Cardiac fibroblast (primary cell): ENCODE results near the gene TRIM69.
"Not testable (repeated sequence)": the region's sequence is repeated elsewhere in the genome, so short reads cannot be mapped to it uniquely, and the experiment has no call there.

Experiments
- DNase-seq, 2 donors: peaks; one replicate each; pipeline versions ENCODE4 v3.0.0 to v3.0.0-alpha.2; 2010; ENCODE audit warnings: low read depth in 2 of 2
- H3K4me3 ChIP-seq, 2 donors: replicated peaks in 1 of 2; 1 replicate in 1 of 2; 2 replicates in 1 of 2; pipeline ENCODE4 v1.5.1; 2011; ENCODE audit warnings: low read depth in 2 of 2, low read length in 2 of 2, mild to moderate bottlenecking in 2 of 2, moderate library complexity in 1 of 2
- TF ChIP-seq, protein P1 (sequence below): IDR thresholded peaks from one replicate; pipeline ENCODE4 v1.5.1; 2011; ENCODE audit warnings: low read depth, mild to moderate bottlenecking, low read length, inconsistent platforms

TRIM69 gene

DNA sequence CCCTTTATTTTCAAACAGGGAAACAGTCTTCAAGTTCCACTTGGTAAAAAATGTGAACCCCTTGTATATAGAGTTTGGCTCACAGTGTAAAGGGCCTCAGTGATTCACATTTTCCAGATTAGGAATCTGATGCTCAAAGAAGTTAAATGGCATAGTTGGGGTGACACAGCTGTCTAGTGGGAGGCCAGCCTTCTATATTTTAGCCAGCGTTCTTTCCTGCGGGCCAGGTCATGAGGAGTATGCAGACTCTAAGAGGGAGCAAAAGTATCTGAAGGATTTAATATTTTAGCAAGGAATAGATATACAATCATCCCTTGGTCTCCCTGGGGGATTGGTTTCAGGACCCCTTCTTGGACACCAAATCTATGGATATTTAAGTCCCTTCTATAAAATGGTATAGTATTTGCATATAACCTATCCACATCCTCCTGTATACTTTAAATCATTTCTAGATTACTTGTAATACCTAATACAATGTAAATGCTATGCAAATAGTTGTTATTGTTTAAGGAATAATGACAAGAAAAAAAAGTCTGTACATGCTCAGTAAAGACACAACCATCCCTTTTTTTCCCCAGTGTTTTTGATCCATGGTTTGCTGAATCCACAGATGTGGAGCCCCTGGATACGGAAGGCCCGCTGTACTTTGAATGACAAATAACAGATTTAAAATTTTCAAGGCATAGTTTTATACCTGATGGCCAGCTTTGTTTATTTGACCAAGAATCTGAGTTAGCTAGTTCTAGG is 18.0 kb upstream of the TRIM69 start:
- DNase-seq, result no peak
- TF ChIP-seq, protein P1, sequence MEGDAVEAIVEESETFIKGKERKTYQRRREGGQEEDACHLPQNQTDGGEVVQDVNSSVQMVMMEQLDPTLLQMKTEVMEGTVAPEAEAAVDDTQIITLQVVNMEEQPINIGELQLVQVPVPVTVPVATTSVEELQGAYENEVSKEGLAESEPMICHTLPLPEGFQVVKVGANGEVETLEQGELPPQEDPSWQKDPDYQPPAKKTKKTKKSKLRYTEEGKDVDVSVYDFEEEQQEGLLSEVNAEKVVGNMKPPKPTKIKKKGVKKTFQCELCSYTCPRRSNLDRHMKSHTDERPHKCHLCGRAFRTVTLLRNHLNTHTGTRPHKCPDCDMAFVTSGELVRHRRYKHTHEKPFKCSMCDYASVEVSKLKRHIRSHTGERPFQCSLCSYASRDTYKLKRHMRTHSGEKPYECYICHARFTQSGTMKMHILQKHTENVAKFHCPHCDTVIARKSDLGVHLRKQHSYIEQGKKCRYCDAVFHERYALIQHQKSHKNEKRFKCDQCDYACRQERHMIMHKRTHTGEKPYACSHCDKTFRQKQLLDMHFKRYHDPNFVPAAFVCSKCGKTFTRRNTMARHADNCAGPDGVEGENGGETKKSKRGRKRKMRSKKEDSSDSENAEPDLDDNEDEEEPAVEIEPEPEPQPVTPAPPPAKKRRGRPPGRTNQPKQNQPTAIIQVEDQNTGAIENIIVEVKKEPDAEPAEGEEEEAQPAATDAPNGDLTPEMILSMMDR, result no peak
- no peak overlapping the region for H3K4me3 ChIP-seq

DNA sequence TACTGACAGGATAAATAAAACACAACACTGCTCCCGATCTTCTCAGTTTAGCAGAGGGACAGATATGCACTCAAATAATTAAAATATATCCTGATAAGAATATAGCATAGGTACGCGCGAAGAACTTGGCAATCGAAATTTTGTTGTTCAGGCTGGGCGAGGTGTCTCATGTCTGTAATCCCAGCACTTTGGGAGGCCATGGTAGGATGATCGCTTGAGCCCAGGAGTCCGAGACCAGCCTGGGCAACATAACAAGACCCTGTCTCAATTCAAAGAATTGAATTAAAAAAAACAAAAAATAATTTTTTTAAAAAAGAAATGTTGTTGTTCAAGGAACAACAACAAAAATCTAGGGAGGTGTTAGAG is 17.4 kb upstream of the TRIM69 start:
- no peak overlapping the region for H3K4me3 ChIP-seq
- TF ChIP-seq, protein P1, result no peak
- no peak for DNase-seq

DNA sequence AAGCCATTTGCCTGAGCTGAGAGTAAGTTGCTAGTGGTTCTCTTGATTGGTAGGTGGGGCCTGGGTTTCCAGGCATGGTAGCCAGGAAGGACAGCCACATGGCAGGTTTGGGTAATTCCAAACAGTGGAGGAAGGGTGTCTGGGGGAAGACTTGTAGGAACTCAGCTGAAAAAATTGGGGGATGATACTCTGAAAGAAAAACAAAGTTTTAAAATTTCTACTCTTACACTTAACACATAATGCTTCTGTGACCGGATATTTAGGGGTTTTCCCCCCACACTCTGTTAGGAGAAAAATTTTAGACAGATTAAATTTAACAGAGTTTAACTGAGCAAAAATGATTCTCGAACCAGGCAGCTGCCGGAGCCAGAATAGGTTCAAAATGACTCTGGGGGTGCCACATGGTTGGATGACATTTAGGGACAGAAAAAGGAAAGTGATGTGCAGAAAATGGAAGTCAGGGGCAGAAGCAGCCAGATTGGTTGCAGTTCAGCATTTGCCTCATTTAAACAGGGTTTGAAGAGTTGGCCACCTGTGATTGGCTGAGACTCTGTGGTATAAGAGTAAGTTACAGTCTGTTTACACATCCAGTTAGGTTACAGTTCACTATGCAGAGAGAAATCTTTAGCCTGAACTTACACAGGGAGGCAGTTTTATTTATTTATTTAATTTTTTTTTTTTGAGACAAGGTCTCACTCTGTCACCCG is 16.9 kb upstream of the TRIM69 start:
- no peak overlapping the region for H3K4me3 ChIP-seq
- peak; percentile 30 to 38 for DNase-seq
- TF ChIP-seq, protein P1, result no peak

DNA sequence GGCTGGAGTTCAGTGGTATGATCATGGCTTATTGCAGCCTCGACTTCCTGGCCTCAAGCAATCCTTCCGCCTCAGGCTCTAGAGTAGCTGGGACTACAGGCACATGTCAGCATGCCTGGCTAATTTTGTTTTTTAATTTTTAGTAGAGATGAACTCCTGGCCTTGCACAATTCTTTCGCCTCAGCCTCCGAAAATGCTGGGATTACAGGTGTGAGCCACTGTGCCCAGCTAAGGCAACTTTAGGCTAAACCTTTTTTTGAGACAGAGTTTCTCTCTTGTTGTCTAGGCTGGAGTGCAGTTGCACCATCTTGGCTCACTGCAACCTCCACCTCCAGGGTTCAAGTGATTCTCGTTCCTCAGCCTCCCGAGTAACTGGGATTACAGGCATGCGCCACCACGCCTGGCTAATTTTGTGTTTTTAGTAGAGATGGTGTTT is 16.3 kb upstream of the TRIM69 start:
- not testable (repeated sequence) for H3K4me3 ChIP-seq, DNase-seq

DNA sequence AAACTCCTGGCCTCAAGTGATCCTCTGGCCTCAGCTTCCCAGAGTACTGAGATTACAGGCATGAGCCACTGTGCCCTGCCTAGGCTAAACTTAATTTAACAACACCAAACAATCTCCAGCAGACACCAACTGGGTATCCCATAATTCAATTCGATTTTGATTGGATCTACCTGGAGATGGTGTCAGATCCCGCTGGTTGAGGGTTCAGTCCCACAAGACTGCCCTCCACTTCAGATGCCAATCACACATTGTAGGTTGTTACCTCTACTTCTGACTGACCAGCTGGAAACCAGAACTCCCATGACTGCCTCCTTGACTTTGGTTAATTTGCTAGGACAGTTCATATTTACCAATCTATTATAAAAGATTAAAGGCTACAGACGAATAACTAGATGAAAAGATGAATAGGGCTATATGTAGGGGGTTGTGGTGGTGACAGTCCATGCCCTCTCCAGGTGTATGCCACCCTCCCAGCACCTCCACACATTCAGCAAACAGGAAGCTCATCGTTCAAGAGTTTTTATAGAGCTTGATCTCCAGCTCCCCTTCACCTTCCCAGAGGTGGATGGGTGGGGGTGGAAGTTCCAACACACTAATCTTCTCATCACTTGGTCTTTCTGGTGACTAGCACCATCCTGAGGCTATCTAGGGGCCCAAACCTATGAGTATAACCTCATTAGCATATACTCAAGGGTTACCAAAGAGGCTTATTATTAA is 15.7 kb upstream of the TRIM69 start:
- no peak for DNase-seq
- TF ChIP-seq, protein P1, result no peak
- H3K4me3 ChIP-seq, result no peak overlapping the region

GRCh38 chr15:44722011-44722410 is 14.3 kb upstream of the TRIM69 start:
- no peak for DNase-seq
- no peak overlapping the region for H3K4me3 ChIP-seq
- TF ChIP-seq, protein P1, result no peak

DNA sequence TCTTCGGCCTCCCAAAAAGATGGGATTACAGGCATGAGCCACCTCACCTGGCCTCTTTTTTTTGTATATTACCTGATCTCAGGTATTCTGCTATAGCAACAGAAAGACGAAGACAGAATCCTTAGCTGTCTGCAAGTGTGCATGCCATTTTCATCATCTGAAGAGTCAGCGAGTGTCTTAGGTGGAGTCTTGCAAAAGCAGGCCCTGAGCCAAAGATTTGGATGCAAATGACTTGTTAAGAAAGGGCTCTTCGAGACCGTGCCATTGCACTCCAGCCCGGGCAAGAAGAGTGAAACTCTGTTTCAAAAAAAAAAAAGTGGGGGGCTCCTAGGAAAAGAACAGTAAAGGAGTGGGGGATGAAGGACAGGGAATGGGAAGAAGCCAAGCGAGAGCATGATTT is 10.2 kb upstream of the TRIM69 start:
- TF ChIP-seq, protein P1, result no peak
- H3K4me3 ChIP-seq, result no peak overlapping the region
- DNase-seq, result peak; percentile 30 to 51
